NCI-H1930 (cell line): Measurements from ENCODE around the gene ZC3H10.
A peak's percentile ranks its signal among the peaks of the same experiment; 100 is the strongest.
"Not testable (repeated sequence)": the region's sequence is repeated elsewhere in the genome, so short reads cannot be mapped to it uniquely, and the experiment has no call there.

Experiments
- DNase-seq, 2 experiments: peaks; one replicate each; lab custom pipeline; 2025; lab: John Stamatoyannopoulos, UW

The ZC3H10 gene

GRCh38 chr12:56154818-56155217 is 36.8 kb downstream of the ZC3H10 start:
- DNase-seq, result no peak

GRCh38 chr12:56155256-56155845 is 37.3 kb downstream of the ZC3H10 start:
- no peak for DNase-seq

- not testable (repeated sequence) for DNase-seq
These were observed 38.6 kb downstream of the ZC3H10 start for GRCh38 chr12:56156464-56157200.

DNA sequence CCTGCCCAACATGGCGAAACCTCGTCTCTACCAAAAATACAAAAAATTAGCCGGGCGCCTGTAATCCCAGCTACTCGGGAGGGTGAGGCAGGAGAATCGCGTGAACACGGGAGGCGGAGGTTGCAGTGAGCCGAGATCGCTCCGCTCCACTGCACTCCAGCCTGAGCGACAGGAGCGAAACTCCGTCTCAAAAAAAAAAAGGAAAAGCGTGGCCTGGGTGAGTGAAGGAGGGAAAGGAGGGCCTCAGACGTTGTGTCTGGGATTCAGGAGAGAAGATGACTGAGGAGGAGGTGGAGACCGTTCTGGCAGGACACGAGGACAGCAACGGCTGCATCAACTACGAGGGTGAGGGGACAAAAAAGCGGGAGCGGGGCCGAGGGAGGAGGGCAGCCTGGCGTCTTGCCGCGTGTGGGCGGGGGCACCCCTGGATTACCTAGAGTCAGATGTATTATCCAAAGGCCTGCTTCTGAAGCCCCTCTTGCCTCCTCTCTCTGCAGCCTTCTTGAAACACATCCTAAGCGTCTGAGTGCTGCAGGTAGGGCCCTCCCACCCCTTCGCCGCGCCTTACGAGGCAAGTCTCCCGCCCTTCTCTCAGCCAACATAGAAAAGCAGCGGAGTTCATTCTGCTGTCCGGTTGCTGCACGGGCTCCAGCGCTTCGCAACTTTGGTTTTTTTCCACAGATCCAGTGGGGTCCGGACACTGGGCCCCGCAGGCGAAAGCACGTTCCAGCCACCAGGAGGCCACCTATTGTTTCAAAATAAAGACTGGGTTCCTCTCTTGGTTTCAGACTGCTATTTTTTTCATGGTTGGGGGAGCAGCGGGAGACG is 39.3 kb downstream of the ZC3H10 start:
- peak; percentile 33 to 71 for DNase-seq

DNA sequence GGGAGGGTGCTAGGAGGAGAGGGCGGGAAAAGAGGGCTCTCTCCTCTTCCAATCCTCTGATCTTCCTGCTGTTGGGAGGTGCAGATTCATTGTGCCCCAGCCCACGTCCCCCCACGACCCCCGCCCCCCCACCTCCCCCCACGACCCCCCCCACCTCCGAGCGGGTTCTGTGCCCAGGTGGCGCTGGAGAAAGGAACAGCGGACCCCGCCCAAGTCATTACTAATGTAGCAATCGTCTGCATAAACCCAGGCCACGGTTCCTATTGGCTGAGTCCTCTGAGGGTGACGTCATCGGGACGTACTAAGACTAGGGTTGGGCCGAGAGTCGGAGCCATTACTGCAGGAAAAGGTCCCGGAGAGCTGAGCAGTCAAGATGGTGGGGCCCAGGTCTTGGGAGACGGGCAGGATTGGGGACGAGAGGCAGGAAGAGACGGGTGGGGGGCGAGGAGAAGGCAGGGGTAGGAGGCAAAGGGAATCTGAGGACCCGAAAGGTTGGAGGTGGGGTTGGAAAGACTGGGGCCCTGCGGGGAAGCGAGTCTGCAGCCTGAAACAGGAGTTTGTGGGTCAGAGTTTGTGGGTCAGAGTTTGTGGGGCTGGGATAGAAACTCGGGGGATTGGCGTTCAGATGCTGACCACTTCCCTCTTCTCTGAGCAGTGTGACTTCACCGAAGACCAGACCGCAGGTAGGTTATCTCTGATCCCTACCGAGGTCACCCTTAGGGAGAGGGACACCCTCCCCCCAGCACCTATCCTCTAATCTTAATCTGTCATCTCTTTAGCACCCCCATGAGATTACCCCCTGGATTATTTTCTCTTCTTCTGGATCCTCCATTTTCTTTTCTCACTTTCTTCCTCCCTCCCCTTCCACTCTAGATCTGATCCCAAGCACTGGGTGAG is 40.2 kb downstream of the ZC3H10 start, which contains the start of gene MYL6:
Gene MYL6, plus strand, starts transcription at position 331 of the 897 bp plus-strand sequence. Its CDS starts 43 bp downstream, at position 374.
- DNase-seq, result peak; percentile 95

DNA sequence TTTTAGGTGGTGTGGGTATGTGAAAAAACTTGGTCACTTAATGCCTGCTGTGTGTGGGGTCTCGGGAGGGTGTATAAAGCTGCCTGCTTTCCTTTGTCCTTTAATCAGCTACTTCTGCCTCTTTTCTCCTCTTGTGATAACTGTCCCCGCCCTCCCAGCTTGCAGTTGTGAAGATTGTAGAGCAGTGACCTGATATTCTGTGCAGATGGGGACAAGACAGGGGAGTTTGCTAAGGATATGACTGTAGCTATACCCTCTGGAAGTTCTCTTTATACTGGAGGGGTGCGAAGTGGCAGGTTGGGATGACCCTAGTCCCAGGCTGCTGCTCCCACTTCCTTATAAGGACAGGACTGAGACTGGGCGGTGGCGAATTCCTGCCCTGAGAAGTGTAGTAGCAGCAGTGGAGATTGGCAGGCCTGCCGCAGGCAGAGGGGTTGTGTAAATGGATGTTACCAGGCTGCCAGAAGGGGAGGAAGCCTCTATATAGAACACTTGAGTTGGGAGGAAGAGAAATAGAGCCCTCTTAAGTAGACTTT is 40.9 kb downstream of the ZC3H10 start:
- DNase-seq, result no peak

DNA sequence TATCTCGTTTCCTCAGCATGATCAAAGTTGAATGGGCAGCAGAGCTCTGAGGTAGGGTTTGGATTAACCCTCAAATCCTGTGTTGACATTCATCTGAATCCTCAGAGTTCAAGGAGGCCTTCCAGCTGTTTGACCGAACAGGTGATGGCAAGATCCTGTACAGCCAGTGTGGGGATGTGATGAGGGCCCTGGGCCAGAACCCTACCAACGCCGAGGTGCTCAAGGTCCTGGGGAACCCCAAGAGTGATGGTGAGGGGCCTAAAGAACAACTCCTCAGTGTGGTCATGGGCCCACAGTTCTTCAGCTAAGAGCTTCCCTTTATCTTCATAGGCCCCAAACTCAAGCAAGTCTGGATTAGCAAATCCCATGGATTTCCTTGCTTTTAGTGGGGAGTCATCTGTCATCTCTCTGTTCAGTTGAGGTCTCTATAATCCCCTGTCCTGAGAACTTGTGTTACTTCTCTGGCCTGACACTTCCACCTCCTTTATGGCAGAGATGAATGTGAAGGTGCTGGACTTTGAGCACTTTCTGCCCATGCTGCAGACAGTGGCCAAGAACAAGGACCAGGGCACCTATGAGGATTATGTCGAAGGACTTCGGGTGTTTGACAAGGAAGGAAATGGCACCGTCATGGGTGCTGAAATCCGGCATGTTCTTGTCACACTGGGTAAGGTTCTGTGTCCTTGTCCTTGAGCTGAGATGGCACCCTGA is 41.6 kb downstream of the ZC3H10 start:
- no peak for DNase-seq

- DNase-seq, result no peak
These were observed 42.2 kb downstream of the ZC3H10 start for GRCh38 chr12:56160193-56160763.

GRCh38 chr12:56160894-56161689 is 43.0 kb downstream of the ZC3H10 start:
- DNase-seq, result no peak

GRCh38 chr12:56161690-56162351 is 43.8 kb downstream of the ZC3H10 start:
- no peak for DNase-seq

DNA sequence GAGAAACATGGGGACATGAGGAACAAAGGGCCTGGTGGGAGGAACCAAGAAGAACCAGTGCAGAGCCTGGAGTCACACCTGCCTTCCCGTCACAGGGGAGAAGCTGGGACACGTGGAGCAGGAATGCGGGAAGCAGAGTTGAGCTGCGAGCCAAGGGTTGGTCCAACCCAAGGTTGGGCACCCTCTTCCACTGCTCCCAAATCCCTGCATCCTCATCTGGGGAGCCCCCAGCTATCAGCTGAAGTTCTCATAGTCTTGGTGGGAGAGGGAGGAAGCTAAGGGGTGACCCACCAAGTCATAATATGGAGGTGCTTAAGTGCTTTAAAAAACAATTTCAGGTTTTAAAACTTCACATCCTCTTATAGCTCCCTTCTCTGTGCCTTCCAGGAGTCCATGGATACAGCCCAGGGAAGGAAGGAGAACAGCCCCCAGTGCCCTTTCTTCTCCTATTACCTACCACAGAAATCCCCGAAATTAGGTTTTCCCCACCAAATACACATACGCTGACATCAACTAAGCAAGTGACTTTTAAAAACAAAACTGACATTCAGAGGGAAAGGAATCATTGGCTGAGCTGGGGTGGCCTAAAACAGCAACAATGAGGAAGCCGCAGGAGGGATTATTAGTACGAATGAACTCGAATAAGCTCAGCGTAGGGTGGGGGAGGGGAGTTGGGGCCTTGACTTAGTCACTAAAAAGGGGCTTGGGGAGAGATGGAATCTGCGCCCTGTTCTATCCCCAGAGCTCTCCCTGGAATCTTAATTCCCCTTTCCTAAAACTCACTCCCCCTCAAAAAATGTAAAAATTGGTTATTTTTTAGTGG is 44.6 kb downstream of the ZC3H10 start:
- DNase-seq, result no peak

DNA sequence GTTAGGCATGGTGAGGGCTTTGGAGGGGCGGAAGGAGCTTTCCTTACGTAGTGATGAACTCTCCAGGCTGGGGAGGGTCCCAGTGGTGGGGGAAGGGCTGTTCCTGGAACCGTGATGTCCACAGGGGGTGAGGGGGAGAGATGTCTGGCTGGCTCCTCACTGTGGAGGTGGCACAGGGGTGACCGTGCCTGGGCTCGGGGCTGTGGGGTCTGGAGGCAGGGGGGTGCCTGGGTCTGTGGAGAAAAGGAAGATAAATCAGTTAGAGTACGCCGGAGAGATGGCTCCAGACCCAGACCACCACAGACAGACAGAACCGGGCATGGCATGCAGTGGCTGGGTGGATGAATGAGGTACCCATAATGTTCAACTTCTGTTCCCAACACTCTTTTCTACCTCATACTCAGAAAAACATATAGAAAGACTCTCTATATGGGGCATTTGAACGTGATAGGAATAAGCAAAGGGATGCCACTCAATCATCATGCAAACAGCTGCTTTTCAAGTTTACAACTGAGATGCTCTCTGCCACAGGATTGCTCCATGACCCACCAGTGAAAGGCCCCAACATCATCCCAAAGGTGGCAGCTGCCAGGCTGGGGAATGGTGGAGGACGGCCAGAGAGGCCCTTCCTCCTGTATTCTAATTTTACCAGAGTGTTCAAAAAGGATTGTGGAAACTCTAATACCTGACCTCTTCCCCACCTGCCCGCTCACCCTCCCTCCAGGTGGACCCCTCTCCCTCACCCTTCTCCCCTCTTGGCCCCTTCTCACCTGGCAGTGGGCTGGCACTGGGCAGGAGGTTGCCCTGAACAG is 45.7 kb downstream of the ZC3H10 start:
- DNase-seq, result no peak

GRCh38 chr12:56164345-56164729 is 46.3 kb downstream of the ZC3H10 start:
- no peak for DNase-seq

DNA sequence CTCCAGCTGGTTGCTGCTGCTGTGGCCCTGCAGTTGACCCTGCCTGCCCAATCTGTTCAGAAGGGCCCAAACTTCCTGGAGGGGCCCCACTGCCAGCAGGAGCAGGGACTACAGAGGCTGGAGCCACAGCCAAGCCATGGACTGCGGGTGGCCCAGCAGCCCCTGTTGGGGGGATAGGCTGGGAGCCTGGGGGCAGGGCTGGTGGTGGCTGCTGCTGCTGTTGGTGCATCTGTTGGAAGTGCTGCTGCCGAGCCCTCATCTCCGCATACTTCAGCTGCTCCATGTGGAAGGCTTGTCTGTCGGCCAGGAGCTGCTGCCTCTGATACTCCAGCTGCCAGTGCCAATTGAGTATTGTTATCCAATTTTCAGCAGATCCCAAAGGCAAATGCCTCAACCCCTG is 47.3 kb downstream of the ZC3H10 start:
- no peak for DNase-seq

GRCh38 chr12:56169229-56169759 is 51.2 kb downstream of the ZC3H10 start:
- DNase-seq, result no peak

- DNase-seq, result no peak
These were observed 54.8 kb downstream of the ZC3H10 start for GRCh38 chr12:56172839-56173238.
